Upper lobe of left lung (tissue), 4 donors: Measurements from ENCODE around the gene GNAT3.

Experiments
- CTCF ChIP-seq, 6 experiments: fragments of 450-650 bp in 4 of 6; fragments of 200-600 bp in 2 of 6; sonication (generic) in 2 of 6; IDR thresholded peaks; one replicate each; pipeline ENCODE4 v1.5.1; 2016 to 2019; ENCODE audit warnings: antibody characterized with exemption in 6 of 6
- EP300 ChIP-seq, 4 donors: sonication (generic); formaldehyde crosslinking; IDR thresholded peaks; one replicate each; pipeline ENCODE4 v1.5.1; 2017; ENCODE audit warnings: antibody characterized with exemption in 4 of 4, control low read depth in 2 of 4
- POLR2A ChIP-seq, 4 donors: fragments of 450-650 bp; IDR thresholded peaks; one replicate each; pipeline ENCODE4 v1.5.1; 2016 to 2017; ENCODE audit warnings: antibody characterized with exemption in 4 of 4, mild to moderate bottlenecking in 2 of 4
- POLR2AphosphoS5 ChIP-seq, 2 donors: sonication (generic); formaldehyde crosslinking; IDR thresholded peaks; one replicate each; pipeline ENCODE4 v1.5.1; 2017; ENCODE audit warnings: antibody characterized with exemption in 2 of 2

- TF ChIP-seq POLR2AphosphoS5 (IDR thresholded peaks at IDR 0.05) (no peak), POLR2A (IDR thresholded peaks at IDR 0.05) (no peak), CTCF (IDR thresholded peaks at IDR 0.05) (no peak), EP300 (IDR thresholded peaks at IDR 0.05) (no peak)
Observed at GRCh38 chr7:80537091-80537490, 25.2 kb upstream of the GNAT3 start.
